AG10803 (cell line): ENCODE data around the gene ANP32A.

Source experiments
- DNase-seq: peaks from one replicate; pipeline ENCODE4 v3.0.0; 2010; ENCODE audit warnings: low read depth
- H3K4me3 ChIP-seq: 2 replicates; pipeline ENCODE4 v1.5.1; 2011; ENCODE audit warnings: mild to moderate bottlenecking, low read length, control low read depth
- CTCF ChIP-seq: conservative IDR thresholded peaks from 2 replicates; pipeline ENCODE4 v1.5.1; 2011; ENCODE audit warnings: mild to moderate bottlenecking, low read length, control low read depth, inconsistent platforms

The ANP32A gene

GRCh38 chr15:68774521-68775235 is 46.0 kb downstream of the ANP32A start:
- peak; percentile 59 for DNase-seq
- H3K4me3 ChIP-seq = no peak overlapping the region
- no peak for TF ChIP-seq CTCF

DNA sequence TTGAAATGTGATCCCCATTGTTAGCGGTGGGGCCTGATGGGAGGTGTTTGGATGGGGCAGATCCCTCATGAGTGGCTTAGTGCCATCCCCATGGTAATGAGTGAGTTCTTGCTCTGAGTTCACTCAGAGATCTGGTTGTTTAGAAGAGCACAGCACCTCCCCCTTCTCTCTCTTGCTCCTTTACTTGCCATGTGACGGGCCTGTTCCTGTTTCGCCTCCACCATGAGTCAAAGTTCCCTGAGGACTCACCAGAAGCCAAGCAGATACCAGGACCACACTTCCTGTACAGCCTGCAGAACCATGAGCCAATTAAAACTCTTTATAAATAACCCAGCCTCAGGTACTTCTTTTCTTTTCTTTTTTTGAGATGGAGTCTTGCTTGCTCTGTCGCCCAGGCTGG is 46.6 kb downstream of the ANP32A start:
- DNase-seq = no peak
- TF ChIP-seq CTCF = no peak
- no peak overlapping the region for H3K4me3 ChIP-seq

GRCh38 chr15:68773036-68773435 is 47.7 kb downstream of the ANP32A start:
- no peak for DNase-seq
- no peak overlapping the region for H3K4me3 ChIP-seq
- no peak for TF ChIP-seq CTCF

DNA sequence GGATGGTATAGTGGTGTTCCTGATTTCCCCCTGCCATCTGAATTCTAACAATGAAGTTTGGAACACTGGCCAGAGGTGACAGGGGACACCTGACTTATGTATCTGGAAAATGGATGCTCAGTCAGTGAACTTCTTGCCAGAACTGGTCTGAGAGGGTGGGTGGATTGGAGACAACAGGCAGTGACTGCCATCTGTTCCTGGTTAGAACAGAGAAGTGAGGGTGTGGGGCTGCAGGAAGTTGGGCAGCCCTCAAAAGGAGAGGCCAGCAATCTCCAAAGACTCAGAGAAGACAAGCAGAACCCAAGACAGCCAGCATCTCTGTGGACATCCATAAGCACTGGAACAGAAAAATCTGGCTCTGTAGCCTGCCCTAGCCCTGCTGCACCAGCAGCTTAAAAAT is 50.5 kb downstream of the ANP32A start:
- no peak for DNase-seq
- no peak for TF ChIP-seq CTCF
- H3K4me3 ChIP-seq = no peak overlapping the region

DNA sequence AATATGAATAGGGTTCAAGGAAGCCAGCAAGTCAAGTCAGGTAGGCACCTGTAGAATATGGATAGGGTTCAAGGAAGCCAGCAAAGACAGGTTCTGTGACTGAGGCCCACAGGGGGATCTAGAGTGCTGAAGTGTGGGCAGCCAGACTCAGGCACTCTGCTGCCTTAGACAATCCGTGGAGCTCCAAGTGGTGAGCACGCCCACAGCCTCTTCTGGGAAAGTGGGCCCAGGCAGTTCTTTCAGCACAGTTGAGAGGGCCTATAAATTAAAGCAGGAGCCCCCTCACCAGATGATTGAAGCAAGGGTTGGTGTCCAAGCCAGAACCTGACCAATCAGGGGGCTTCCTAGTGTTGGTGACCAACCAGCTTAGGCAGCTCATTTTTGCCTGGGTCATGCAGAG is 51.0 kb downstream of the ANP32A start:
- H3K4me3 ChIP-seq = no peak overlapping the region
- no peak for TF ChIP-seq CTCF
- DNase-seq = no peak

DNA sequence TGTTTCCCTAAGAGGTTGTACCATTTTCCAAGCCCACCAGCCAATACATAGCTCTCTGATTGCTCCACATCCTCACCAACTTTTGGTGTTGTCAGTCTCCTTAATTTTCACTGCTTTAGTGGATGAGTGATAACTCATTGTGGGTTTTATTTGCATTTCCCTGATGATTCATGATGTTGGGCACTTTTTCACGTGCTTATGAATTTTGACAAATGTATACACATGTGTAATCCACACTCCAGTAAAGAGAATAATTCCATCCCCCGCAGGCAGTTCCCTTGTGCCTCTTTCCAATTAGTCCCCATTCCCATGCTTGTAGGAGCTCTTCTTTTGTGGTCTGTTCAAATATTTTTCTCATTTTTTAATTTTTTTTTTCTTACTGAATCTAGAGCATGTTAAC is 52.4 kb downstream of the ANP32A start:
- DNase-seq = peak; percentile 31
- H3K4me3 ChIP-seq = no peak overlapping the region
- TF ChIP-seq CTCF = no peak

DNA sequence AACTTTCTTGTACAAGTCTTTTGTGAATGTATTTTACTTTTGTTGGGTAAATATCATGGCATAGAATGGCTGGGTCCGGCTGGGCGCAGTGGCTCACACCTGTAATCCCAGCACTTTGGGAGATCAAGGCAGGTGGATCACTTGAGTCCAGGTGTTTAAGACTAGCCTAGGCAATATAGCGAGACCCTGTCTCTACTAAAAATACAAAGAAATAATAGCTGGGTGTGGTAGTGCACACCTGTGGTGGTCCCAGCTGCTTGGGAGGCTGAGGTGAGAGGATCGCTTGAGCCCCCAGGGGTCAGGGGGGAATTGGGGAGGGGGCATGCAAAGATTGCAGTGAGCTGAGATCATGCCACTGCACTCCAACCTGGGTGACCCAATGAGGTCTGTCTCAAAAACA is 52.9 kb downstream of the ANP32A start:
- no peak for DNase-seq
- H3K4me3 ChIP-seq = no peak overlapping the region
- no peak for TF ChIP-seq CTCF
